NCI-H2081 (cell line): ENCODE results near the gene BAIAP2L2.
"Not testable (repeated sequence)": the region's sequence is repeated elsewhere in the genome, so short reads cannot be mapped to it uniquely, and the experiment has no call there.

Source experiments
- DNase-seq, 2 experiments: peaks; one replicate each; lab custom pipeline; 2025; lab: John Stamatoyannopoulos, UW

The BAIAP2L2 gene

GRCh38 chr22:38081636-38081940 is 28.9 kb downstream of the BAIAP2L2 start:
- no peak for DNase-seq

- peak; percentile 5 to 39 for DNase-seq
These were observed 29.4 kb downstream of the BAIAP2L2 start for GRCh38 chr22:38080850-38081635.

GRCh38 chr22:38080474-38080849 is 30.0 kb downstream of the BAIAP2L2 start:
- no peak for DNase-seq

GRCh38 chr22:38079804-38080203 is 30.7 kb downstream of the BAIAP2L2 start:
- DNase-seq = no peak

GRCh38 chr22:38079208-38079607 is 31.3 kb downstream of the BAIAP2L2 start:
- DNase-seq = not testable (repeated sequence)

- no peak for DNase-seq
These were observed 32.2 kb downstream of the BAIAP2L2 start for GRCh38 chr22:38078046-38078840.

- no peak for DNase-seq
These were observed 32.9 kb downstream of the BAIAP2L2 start for GRCh38 chr22:38077595-38077994.

- no peak for DNase-seq
These were observed 33.4 kb downstream of the BAIAP2L2 start for GRCh38 chr22:38077096-38077495.

GRCh38 chr22:38075961-38076360 is 34.5 kb downstream of the BAIAP2L2 start:
- no peak for DNase-seq

- no peak for DNase-seq
These were observed 35.2 kb downstream of the BAIAP2L2 start for GRCh38 chr22:38075105-38075825.

- no peak for DNase-seq
These were observed 36.0 kb downstream of the BAIAP2L2 start for GRCh38 chr22:38074181-38075104.

GRCh38 chr22:38073150-38074130 is 37.0 kb downstream of the BAIAP2L2 start:
- DNase-seq = no peak

- no peak for DNase-seq
These were observed 37.9 kb downstream of the BAIAP2L2 start for GRCh38 chr22:38072322-38073149.

GRCh38 chr22:38071421-38072321 is 38.8 kb downstream of the BAIAP2L2 start:
- DNase-seq = no peak

- DNase-seq = no peak
These were observed 40.1 kb downstream of the BAIAP2L2 start for GRCh38 chr22:38070250-38070921.

- DNase-seq = peak; percentile 78 to 83
These were observed 40.9 kb downstream of the BAIAP2L2 start for GRCh38 chr22:38069372-38070249.
